Neuronal stem cell (in vitro differentiated cells): ENCODE results near the gene SPOP. TPM values are rescaled to one million over a fixed set of nuclear protein-coding genes. Genes with fewer than 3 reads are reported as not detected.
"Not testable (repeated sequence)": the region's sequence is repeated elsewhere in the genome, so short reads cannot be mapped to it uniquely, and the experiment has no call there.

Experiments
- DNase-seq: peaks from one replicate; pipeline ENCODE4 v3.0.0-alpha.2; 2013; ENCODE audit warnings: low spot score
- H2AFZ ChIP-seq: one replicate; pipeline ENCODE4 v1.6.1; 2013; ENCODE audit warnings: mild to moderate bottlenecking, low read length, inconsistent platforms
- H2AK5ac ChIP-seq: 2 replicates; pipeline ENCODE4 v1.6.1; 2013; ENCODE audit warnings: low read depth, mild to moderate bottlenecking, inconsistent platforms, low read length, moderate library complexity, mixed read lengths
- H2BK120ac ChIP-seq: 2 replicates; pipeline ENCODE4 v1.6.1; 2013; ENCODE audit warnings: low read depth, mild to moderate bottlenecking, inconsistent platforms, low read length, moderate library complexity, mixed read lengths
- H2BK12ac ChIP-seq: one replicate; pipeline ENCODE4 v1.6.1; 2013; ENCODE audit warnings: low read length, inconsistent platforms
- H2BK15ac ChIP-seq: 2 replicates; pipeline ENCODE4 v1.6.1; 2013; ENCODE audit warnings: mild to moderate bottlenecking, low read length, inconsistent platforms, mixed read lengths
- H2BK5ac ChIP-seq: one replicate; pipeline ENCODE4 v1.6.1; 2013; ENCODE audit warnings: inconsistent platforms, mild to moderate bottlenecking, low read length, moderate library complexity
- H3K14ac ChIP-seq: one replicate; pipeline ENCODE4 v1.6.1; 2013; ENCODE audit warnings: low read length, inconsistent platforms
- H3K18ac ChIP-seq: 2 replicates; pipeline ENCODE4 v1.6.1; 2013; ENCODE audit warnings: low read length, inconsistent platforms
- H3K23ac ChIP-seq: 2 replicates; pipeline ENCODE4 v1.6.1; 2013; ENCODE audit warnings: low read depth, mild to moderate bottlenecking, mixed read lengths, low read length, inconsistent platforms; ENCODE audit not compliant: poor library complexity
- H3K27ac ChIP-seq: replicated peaks from 3 replicates; pipeline ENCODE4 v1.5.1; 2013; ENCODE audit warnings: low read length, inconsistent platforms
- H3K27me3 ChIP-seq, 3 experiments: 2 replicates each; pipeline ENCODE4 v1.6.1; 2013; ENCODE audit warnings: low read length in 3 of 3, mild to moderate bottlenecking in 2 of 3, inconsistent platforms in 1 of 3, low read depth in 1 of 3, mixed read lengths in 1 of 3, moderate library complexity in 1 of 3; ENCODE audit not compliant: control insufficient read depth in 3 of 3, insufficient read depth in 3 of 3
- H3K36me3 ChIP-seq, 2 donors: replicated peaks in 1 of 2; 2 replicates each; pipeline ENCODE4 v1.6.1; 2013; ENCODE audit warnings: low read length in 2 of 2; ENCODE audit not compliant: control insufficient read depth in 2 of 2, insufficient read depth in 2 of 2
- H3K4ac ChIP-seq: 2 replicates; pipeline ENCODE4 v1.6.1; 2013; ENCODE audit warnings: inconsistent platforms, mild to moderate bottlenecking, low read length, moderate library complexity
- H3K4me1 ChIP-seq, 2 donors: 1 replicate in 1 of 2; 2 replicates in 1 of 2; pipeline ENCODE4 v1.6.1; 2013; ENCODE audit warnings: low read length in 2 of 2, low read depth in 1 of 2; ENCODE audit not compliant: control insufficient read depth in 2 of 2, insufficient read depth in 1 of 2
- H3K4me2 ChIP-seq: one replicate; pipeline ENCODE4 v1.6.1; 2013; ENCODE audit warnings: mild to moderate bottlenecking, low read length, inconsistent platforms; ENCODE audit not compliant: insufficient read depth, poor library complexity, severe bottlenecking
- H3K4me3 ChIP-seq, 2 donors: 2 replicates each; pipeline ENCODE4 v1.5.1; 2013; ENCODE audit warnings: low read length in 2 of 2, mild to moderate bottlenecking in 2 of 2, inconsistent platforms in 1 of 2, moderate library complexity in 1 of 2
- H3K79me1 ChIP-seq: one replicate; pipeline ENCODE4 v1.6.1; 2013; ENCODE audit warnings: low read depth, mild to moderate bottlenecking, inconsistent platforms, low read length, moderate library complexity
- H3K9ac ChIP-seq: one replicate; pipeline ENCODE4 v1.6.1; 2013; ENCODE audit warnings: mild to moderate bottlenecking, low read depth, low read length, inconsistent platforms; ENCODE audit not compliant: poor library complexity
- H3K9me3 ChIP-seq, 2 donors: replicated peaks in 1 of 2; 2 replicates each; pipeline versions ENCODE3 to v1.6.1; 2013; ENCODE audit warnings: low read length in 2 of 2, mild to moderate bottlenecking in 2 of 2, inconsistent platforms in 1 of 2, low read depth in 1 of 2, mixed read lengths in 1 of 2, moderate library complexity in 1 of 2; ENCODE audit not compliant: control insufficient read depth in 2 of 2, insufficient read depth in 1 of 2
- H4K8ac ChIP-seq: one replicate; pipeline ENCODE4 v1.6.1; 2013; ENCODE audit warnings: low read depth, mild to moderate bottlenecking, inconsistent platforms, low read length, moderate library complexity
- H4K91ac ChIP-seq: one replicate; pipeline ENCODE4 v1.6.1; 2013; ENCODE audit warnings: low read length, low read depth, mild to moderate bottlenecking, inconsistent platforms; ENCODE audit not compliant: poor library complexity
- WGBS, 2 donors: extraction: QIAGEN DNeasy Blood & Tissue Kit; methylation state at CpG; one replicate each; pipeline ENCODE4 v1.1.7; 2013; ENCODE audit warnings: missing lambda C conversion rate in 2 of 2, mixed read lengths in 1 of 2; ENCODE audit not compliant: insufficient read length in 2 of 2, insufficient replicate concordance in 1 of 2; ENCODE audit errors: extremely low coverage in 2 of 2; 5-methylcytosine and 5-hydroxymethylcytosine counted together
- polyA plus RNA-seq, 2 experiments: library from polyadenylated mRNA; stranded (reverse); fragments of 200-250 nt; gene quantifications; one replicate each; pipeline ENCODE4 v1.2.3, GENCODE V29; 2013

The SPOP gene
- polyA plus RNA-seq (2013, experiment 1 of 2): 36.3 TPM
- polyA plus RNA-seq (2013, experiment 2 of 2): 37.9 TPM

DNA sequence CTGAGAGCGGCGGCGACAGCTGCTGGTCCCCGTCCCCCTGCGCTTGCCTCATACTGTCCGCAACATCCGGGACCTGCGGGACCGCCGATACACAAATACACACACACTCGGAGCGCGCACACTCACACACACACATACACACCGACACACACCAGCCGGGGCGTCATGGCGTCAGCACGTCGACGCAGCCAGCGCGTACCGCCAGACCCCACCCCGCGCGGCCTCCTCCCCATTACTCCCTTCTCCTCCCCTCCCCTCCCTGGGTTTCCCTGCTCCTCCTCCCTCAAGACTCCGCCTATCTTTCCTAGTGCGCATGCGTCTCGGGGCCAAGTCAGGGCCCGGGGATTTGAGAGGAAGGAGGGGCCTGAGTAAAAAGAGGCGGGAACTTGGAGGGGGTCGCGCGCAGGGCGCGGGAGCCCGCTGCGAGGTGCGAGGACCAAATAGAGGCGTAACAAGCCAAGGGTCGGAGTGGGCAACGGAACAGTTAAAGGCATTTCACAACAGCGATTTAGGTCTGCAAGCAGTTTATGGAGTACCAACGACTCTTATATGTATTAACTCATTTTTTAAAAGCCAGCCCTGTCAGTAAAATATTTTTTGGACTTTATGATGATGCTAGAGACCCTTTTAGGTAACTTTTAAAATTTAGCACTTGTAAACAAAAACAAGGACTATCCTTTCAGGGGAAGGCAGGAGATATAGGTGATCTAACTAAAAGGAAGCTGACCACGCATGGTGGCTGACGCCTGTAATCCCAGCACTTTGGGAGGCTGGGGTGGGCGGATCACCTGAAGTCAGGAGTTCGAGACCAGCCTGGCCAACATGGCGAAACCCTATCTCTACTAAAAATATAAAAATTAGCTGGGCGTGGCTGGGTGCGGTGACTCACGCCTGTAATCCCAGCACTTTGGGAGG is at the start of gene SPOP:
Gene SPOP, minus strand, starts transcription at position 165 of the 915 bp plus-strand sequence. CDS start 55,287 bp downstream, outside the sequence.
- DNase-seq: peak; percentile 99
- H4K91ac ChIP-seq: no peak within 1 kb of the TSS
- no peak within 1 kb of the TSS for H2BK120ac ChIP-seq
- H3K18ac ChIP-seq: peak within 1 kb of the TSS; percentile 93
- no peak within 1 kb of the TSS for H2BK12ac ChIP-seq
- H3K27me3 ChIP-seq: peaks cover 0 to 3% (median 0%) of the 10 kb centered on the region in 3 experiments
- peaks cover 0 to 3% of the 10 kb centered on the region in 2 donors for H3K9me3 ChIP-seq
- peak within 1 kb of the TSS; percentile 82 for H3K23ac ChIP-seq
- peak within 1 kb of the TSS; percentile 93 for H2AFZ ChIP-seq
- H3K9ac ChIP-seq: peak within 1 kb of the TSS; percentile 92
- no CpG with 5 or more reads among the region's 53 CpGs for WGBS, 2 donors
- peak within 1 kb of the TSS; percentile 64 for H3K4me2 ChIP-seq
- H4K8ac ChIP-seq: no peak within 1 kb of the TSS
- H3K4me1 ChIP-seq: peaks cover 2 to 10% of the 10 kb centered on the region in 2 donors
- H3K36me3 ChIP-seq: peaks cover 0 to 20% of the 10 kb centered on the region in 2 donors
- peak within 1 kb of the TSS; percentile 77 for H3K27ac ChIP-seq
- no peak within 1 kb of the TSS for H2BK15ac ChIP-seq
- H2BK5ac ChIP-seq: peak within 1 kb of the TSS; percentile 78
- no peak within 1 kb of the TSS for H3K4ac ChIP-seq
- H3K79me1 ChIP-seq: no peaks in the 10 kb centered on the region
- peak within 1 kb of the TSS; percentile 72 to 82 for H3K4me3 ChIP-seq
- H3K14ac ChIP-seq: no peak within 1 kb of the TSS
- no peak within 1 kb of the TSS for H2AK5ac ChIP-seq

DNA sequence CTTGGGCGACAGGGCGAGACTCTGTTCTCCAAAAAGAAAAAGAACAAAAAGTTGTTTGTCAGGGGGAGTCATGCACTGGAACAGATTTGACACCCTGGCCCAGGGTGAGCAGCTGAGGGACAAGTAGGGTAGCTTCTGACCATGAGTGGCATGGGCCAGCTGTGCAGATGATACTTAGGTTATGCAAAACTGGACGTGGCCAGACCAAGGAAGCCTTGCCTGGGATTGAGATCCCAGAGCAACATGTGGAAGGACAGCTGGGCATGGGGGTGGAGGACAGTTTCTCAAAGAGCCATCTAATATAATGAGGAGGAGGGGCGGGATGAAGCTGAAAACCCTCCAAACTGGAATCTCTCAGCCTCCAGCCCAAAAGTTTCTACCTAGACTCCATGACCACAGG is 49.5 kb upstream of the SPOP start:
- no peak overlapping the region for H3K27ac ChIP-seq
- H3K4me2 ChIP-seq: no peak overlapping the region
- H2BK12ac ChIP-seq: no peak overlapping the region
- no peak for DNase-seq
- WGBS, 2 donors: no CpG with 5 or more reads among the region's 4 CpGs
- H3K27me3 ChIP-seq: no peaks in the 10 kb centered on the region
- no peak overlapping the region for H3K9ac ChIP-seq
- H2AFZ ChIP-seq: no peak overlapping the region
- peaks cover 0 to 2% of the 10 kb centered on the region in 2 donors for H3K9me3 ChIP-seq
- H2BK120ac ChIP-seq: no peak overlapping the region
- peaks cover 4% of the 10 kb centered on the region for H3K79me1 ChIP-seq
- no peak overlapping the region for H3K14ac ChIP-seq
- no peak overlapping the region for H4K8ac ChIP-seq
- no peak overlapping the region for H2BK15ac ChIP-seq
- H3K18ac ChIP-seq: no peak overlapping the region
- no peak overlapping the region for H2BK5ac ChIP-seq
- no peak overlapping the region for H2AK5ac ChIP-seq
- peaks cover 2 to 8% of the 10 kb centered on the region in 2 donors for H3K36me3 ChIP-seq
- no peak overlapping the region for H3K23ac ChIP-seq
- H3K4ac ChIP-seq: no peak overlapping the region
- no peak overlapping the region for H3K4me3 ChIP-seq
- no peak overlapping the region for H4K91ac ChIP-seq
- H3K4me1 ChIP-seq: no peaks in the 10 kb centered on the region

DNA sequence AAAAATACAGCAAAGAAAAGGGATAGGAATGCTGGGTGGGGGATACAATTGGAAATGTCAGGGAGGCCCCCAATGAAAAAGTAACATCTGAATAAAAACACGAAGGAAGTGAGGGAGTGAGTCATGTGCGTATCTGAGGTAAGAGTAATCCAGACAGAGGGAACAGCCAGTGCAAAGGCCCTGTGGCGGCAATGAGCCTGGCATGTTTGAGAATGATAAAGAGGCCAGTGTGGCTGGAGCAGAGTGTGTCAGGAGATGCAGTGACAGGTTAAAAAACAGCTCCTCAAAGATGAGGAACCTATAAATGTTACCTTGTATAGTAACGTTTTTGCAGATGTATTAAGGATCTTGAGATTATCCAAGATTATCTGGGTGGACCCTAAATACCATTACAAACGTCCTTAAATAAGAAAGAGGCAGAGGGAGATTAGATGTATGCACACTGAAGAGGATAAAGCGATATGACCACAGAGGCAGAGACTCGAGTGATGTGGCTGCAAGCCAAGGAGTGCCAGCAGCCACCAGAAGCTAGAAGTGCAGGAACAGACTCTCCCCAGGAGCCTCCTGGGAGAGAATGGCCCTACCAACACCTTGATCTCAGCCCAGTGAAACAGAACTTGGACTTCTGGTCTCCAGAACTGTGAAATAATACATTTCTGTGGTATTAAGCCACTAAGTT is 47.7 kb upstream of the SPOP start:
- peaks cover 0 to 2% of the 10 kb centered on the region in 2 donors for H3K9me3 ChIP-seq
- no peak for DNase-seq
- H2AFZ ChIP-seq: no peak overlapping the region
- H2BK120ac ChIP-seq: no peak overlapping the region
- no peak overlapping the region for H3K4me2 ChIP-seq
- H3K36me3 ChIP-seq: peaks cover 7 to 15% of the 10 kb centered on the region in 2 donors
- H3K9ac ChIP-seq: no peak overlapping the region
- peaks cover 8% of the 10 kb centered on the region for H3K79me1 ChIP-seq
- H2BK5ac ChIP-seq: no peak overlapping the region
- no peak overlapping the region for H3K27ac ChIP-seq
- no peak overlapping the region for H3K18ac ChIP-seq
- no peaks in the 10 kb centered on the region for H3K4me1 ChIP-seq
- H2BK15ac ChIP-seq: no peak overlapping the region
- no peak overlapping the region for H3K4me3 ChIP-seq
- H3K23ac ChIP-seq: no peak overlapping the region
- H2BK12ac ChIP-seq: no peak overlapping the region
- no peak overlapping the region for H2AK5ac ChIP-seq
- H3K14ac ChIP-seq: no peak overlapping the region
- no CpG with 5 or more reads among the region's 7 CpGs for WGBS, 2 donors
- H3K4ac ChIP-seq: no peak overlapping the region
- no peak overlapping the region for H4K91ac ChIP-seq
- no peak overlapping the region for H4K8ac ChIP-seq
- H3K27me3 ChIP-seq: no peaks in the 10 kb centered on the region

DNA sequence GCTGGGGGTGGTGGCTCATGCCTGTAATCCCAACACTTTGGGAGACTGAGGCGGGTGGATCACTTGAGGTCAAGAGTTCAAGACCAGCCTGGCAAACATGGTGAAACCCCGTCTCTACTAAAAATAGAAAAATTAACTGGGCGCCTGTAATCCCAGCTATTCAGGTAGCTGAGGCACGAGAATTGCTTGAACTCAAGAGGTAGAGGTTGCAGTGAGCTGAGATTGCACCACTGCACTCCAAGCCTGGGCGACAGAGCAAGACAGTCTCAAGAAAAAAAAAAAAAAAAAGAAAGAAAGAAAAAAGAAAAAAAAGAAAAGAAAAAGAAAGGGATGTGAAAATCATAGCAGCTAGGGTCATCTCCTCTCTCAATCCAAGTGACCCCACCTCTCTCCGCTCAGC is 46.7 kb upstream of the SPOP start:
- not testable (repeated sequence) for H3K23ac ChIP-seq, H3K27ac ChIP-seq, H3K14ac ChIP-seq, H2BK12ac ChIP-seq, DNase-seq, H2BK120ac ChIP-seq, H3K4ac ChIP-seq, H3K4me1 ChIP-seq, H4K8ac ChIP-seq, H3K9ac ChIP-seq, H2BK15ac ChIP-seq, H3K27me3 ChIP-seq, H2AFZ ChIP-seq, H3K18ac ChIP-seq, H3K4me3 ChIP-seq, H3K79me1 ChIP-seq, H4K91ac ChIP-seq, H3K9me3 ChIP-seq, H2BK5ac ChIP-seq, H2AK5ac ChIP-seq, H3K4me2 ChIP-seq
- WGBS, 2 donors: no CpG with 5 or more reads among the region's 6 CpGs
- H3K36me3 ChIP-seq: peaks cover 15 to 24% of the 10 kb centered on the region in 2 donors
